Neural progenitor cell (in vitro differentiated cells): ENCODE data around the gene SLC2A4.

Experiments used
- EZH2 ChIP-seq: fragments of 200-600 bp; sonication (generic); IDR thresholded peaks from 2 replicates; pipeline ENCODE4 v1.6.1; 2017; ENCODE audit warnings: antibody characterized with exemption, mild to moderate bottlenecking, moderate library complexity
- EZH2phosphoT487 ChIP-seq: fragments of 200-600 bp; sonication (generic); IDR thresholded peaks from 2 replicates; pipeline ENCODE4 v1.6.1; 2017; ENCODE audit warnings: antibody characterized with exemption
- TF ChIP-seq, protein P1 (sequence below): fragments of 200-600 bp; sonication (generic); IDR thresholded peaks from 2 replicates; pipeline ENCODE4 v1.5.1; 2017; ENCODE audit warnings: antibody characterized with exemption, mild to moderate bottlenecking

DNA sequence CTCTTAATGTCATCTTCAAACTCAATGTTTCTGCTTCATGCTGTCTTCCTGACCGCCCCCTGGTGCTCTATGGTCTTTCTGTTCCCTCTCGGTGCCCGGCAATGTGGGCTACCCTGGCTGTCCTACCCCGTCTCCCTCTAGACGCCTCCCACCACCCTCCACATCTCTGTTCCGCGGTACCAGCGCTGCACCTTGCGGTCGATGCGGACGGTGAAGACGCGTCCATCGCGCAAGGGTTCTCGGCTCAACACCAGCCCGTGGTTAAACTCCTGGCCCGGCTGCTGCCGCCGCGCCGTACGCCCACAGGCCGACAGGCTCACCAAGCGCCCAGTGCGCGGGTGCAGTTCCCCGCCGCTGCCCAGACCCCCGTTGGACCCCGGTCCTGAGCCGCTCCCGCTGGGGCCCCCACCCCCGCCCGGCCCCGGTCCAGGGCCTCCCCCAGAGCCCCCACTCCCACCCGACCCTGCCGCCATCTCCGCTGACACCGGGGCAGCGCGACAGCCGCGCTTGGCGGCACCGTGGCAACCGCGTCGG, 47.4 kb downstream of the SLC2A4 start, which contains the start of gene NEURL4:
- TF ChIP-seq, protein P1, sequence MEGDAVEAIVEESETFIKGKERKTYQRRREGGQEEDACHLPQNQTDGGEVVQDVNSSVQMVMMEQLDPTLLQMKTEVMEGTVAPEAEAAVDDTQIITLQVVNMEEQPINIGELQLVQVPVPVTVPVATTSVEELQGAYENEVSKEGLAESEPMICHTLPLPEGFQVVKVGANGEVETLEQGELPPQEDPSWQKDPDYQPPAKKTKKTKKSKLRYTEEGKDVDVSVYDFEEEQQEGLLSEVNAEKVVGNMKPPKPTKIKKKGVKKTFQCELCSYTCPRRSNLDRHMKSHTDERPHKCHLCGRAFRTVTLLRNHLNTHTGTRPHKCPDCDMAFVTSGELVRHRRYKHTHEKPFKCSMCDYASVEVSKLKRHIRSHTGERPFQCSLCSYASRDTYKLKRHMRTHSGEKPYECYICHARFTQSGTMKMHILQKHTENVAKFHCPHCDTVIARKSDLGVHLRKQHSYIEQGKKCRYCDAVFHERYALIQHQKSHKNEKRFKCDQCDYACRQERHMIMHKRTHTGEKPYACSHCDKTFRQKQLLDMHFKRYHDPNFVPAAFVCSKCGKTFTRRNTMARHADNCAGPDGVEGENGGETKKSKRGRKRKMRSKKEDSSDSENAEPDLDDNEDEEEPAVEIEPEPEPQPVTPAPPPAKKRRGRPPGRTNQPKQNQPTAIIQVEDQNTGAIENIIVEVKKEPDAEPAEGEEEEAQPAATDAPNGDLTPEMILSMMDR: no peak
- no peak for TF ChIP-seq EZH2phosphoT487
- TF ChIP-seq EZH2: no peak
